Right atrium auricular region (tissue), 2 donors: ENCODE data around the gene ZNF408. TPM values are rescaled to one million over a fixed set of nuclear protein-coding genes. Genes with fewer than 3 reads are reported as not detected.

Experiments used
- DNase-seq: peaks from one replicate; pipeline ENCODE4 v3.0.0-alpha.2; 2019; ENCODE audit warnings: low spot score
- H3K27ac ChIP-seq, 2 donors: fragments of 200-600 bp; sonication (generic); 1 replicate in 1 of 2; 2 replicates in 1 of 2; pipeline ENCODE4 v1.5.1; 2016 to 2019
- H3K27me3 ChIP-seq, 2 donors: fragments of 200-600 bp; sonication (generic); one replicate each; pipeline versions ENCODE4 v1.5.1 to v1.6.0; 2017 to 2019
- H3K36me3 ChIP-seq: fragments of 200-600 bp; sonication (generic); one replicate; pipeline ENCODE4 v1.5.1; 2016
- H3K4me1 ChIP-seq, 2 donors: fragments of 200-600 bp; sonication (generic); one replicate each; pipeline versions ENCODE4 v1.5.1 to v1.6.0; 2017 to 2019
- H3K4me3 ChIP-seq, 2 donors: fragments of 200-600 bp; sonication (generic); 1 replicate in 1 of 2; 2 replicates in 1 of 2; pipeline ENCODE4 v1.5.1; 2017 to 2019; ENCODE audit warnings: mild to moderate bottlenecking in 1 of 2, moderate library complexity in 1 of 2
- H3K9me3 ChIP-seq, 2 donors: fragments of 200-600 bp; sonication (generic); one replicate each; pipeline ENCODE4 v1.5.1; 2019
- CTCF ChIP-seq, 2 donors: fragments of 200-600 bp; sonication (generic); IDR thresholded peaks; one replicate each; pipeline ENCODE4 v1.5.1; 2019; ENCODE audit warnings: antibody characterized with exemption in 2 of 2
- total RNA-seq, 2 donors: library from RNA; depleted of rRNA; stranded (reverse); fragments of >200 nt; gene quantifications; one replicate each; pipeline ENCODE4 v1.1.0, GENCODE V29; 2016

Gene ZNF408
- total RNA-seq, 2 donors from 2014 or later = 6.0 to 9.6 TPM

- Histone ChIP-seq H3K27me3 (no peaks in the 10 kb centered on the region), H3K9me3 (no peaks in the 10 kb centered on the region), H3K4me1 (peaks cover 0 to 58% of the 10 kb centered on the region in 2 donors), H3K36me3 (peaks cover 70% of the 10 kb centered on the region), H3K4me3 (no peak overlapping the region), H3K27ac (peak overlapping the region; percentile 86 to 88)
- DNase-seq = no peak
- TF ChIP-seq CTCF (IDR thresholded peaks at IDR 0.05) = no peak
Observed at GRCh38 chr11:46673713-46674462, 26.9 kb upstream of the ZNF408 start.

- TF ChIP-seq CTCF (IDR thresholded peaks at IDR 0.05) = no peak
- Histone ChIP-seq H3K27ac (peak overlapping the region; percentile 86 to 88), H3K27me3 (no peaks in the 10 kb centered on the region), H3K4me3 (no peak overlapping the region), H3K9me3 (no peaks in the 10 kb centered on the region), H3K36me3 (peaks cover 70% of the 10 kb centered on the region), H3K4me1 (peaks cover 0 to 58% of the 10 kb centered on the region in 2 donors)
- no peak for DNase-seq
Observed at GRCh38 chr11:46674463-46675287, 26.2 kb upstream of the ZNF408 start.

GRCh38 chr11:46675288-46675851 is 25.5 kb upstream of the ZNF408 start:
- TF ChIP-seq CTCF (IDR thresholded peaks at IDR 0.05) = no peak
- peaks cover 70% of the 10 kb centered on the region for H3K36me3 ChIP-seq
- peak overlapping the region; percentile 86 to 88 for H3K27ac ChIP-seq
- H3K9me3 ChIP-seq = no peaks in the 10 kb centered on the region
- no peaks in the 10 kb centered on the region for H3K27me3 ChIP-seq
- DNase-seq = peak; percentile 87
- no peak overlapping the region for H3K4me3 ChIP-seq
- H3K4me1 ChIP-seq = peaks cover 0 to 58% of the 10 kb centered on the region in 2 donors

- no peak overlapping the region for H3K4me3 ChIP-seq
- no peaks in the 10 kb centered on the region for H3K9me3 ChIP-seq
- H3K4me1 ChIP-seq = peaks cover 0 to 58% of the 10 kb centered on the region in 2 donors
- H3K27me3 ChIP-seq = no peaks in the 10 kb centered on the region
- H3K27ac ChIP-seq = peak overlapping the region; percentile 86 to 88
- DNase-seq = no peak
- H3K36me3 ChIP-seq = peaks cover 70% of the 10 kb centered on the region
- no peak for TF ChIP-seq CTCF (IDR thresholded peaks at IDR 0.05)
Observed at GRCh38 chr11:46675949-46676348, 24.9 kb upstream of the ZNF408 start.

GRCh38 chr11:46676436-46677158 is 24.2 kb upstream of the ZNF408 start:
- H3K27me3 ChIP-seq = no peaks in the 10 kb centered on the region
- H3K4me3 ChIP-seq = no peak overlapping the region
- H3K9me3 ChIP-seq = no peaks in the 10 kb centered on the region
- DNase-seq = no peak
- H3K4me1 ChIP-seq = peaks cover 0 to 58% of the 10 kb centered on the region in 2 donors
- H3K27ac ChIP-seq = peak overlapping the region; percentile 86 to 88
- no peak for TF ChIP-seq CTCF (IDR thresholded peaks at IDR 0.05)
- peaks cover 70% of the 10 kb centered on the region for H3K36me3 ChIP-seq
